ENCODE results near the gene IGSF9.

IGSF9 gene

GRCh38 chr1:159931795-159932173 lies 13.6 kb downstream of the IGSF9 start:
- no peak for DNase-seq

- DNase-seq: no peak
Measured at GRCh38 chr1:159931101-159931794, 14.2 kb downstream of the IGSF9 start.

GRCh38 chr1:159930634-159931033 lies 14.8 kb downstream of the IGSF9 start:
- DNase-seq: no peak

GRCh38 chr1:159930216-159930615 lies 15.2 kb downstream of the IGSF9 start:
- DNase-seq: no peak

- DNase-seq: no peak
Measured at GRCh38 chr1:159929155-159930051, 16.0 kb downstream of the IGSF9 start.

GRCh38 chr1:159928491-159929050 lies 16.8 kb downstream of the IGSF9 start:
- DNase-seq: no peak

GRCh38 chr1:159927849-159928431 lies 17.5 kb downstream of the IGSF9 start:
- no peak for DNase-seq

GRCh38 chr1:159927211-159927848 lies 18.1 kb downstream of the IGSF9 start:
- no peak for DNase-seq

GRCh38 chr1:159925719-159926078 lies 19.7 kb downstream of the IGSF9 start:
- DNase-seq: no peak

- DNase-seq: peak; percentile 73
Measured at GRCh38 chr1:159924791-159925718, 20.4 kb downstream of the IGSF9 start, which contains the start of gene TAGLN2. Gene TAGLN2, minus strand, starts transcription at chr1:159925507. Its CDS starts 4,998 bp downstream, at chr1:159920509.

- DNase-seq: no peak
Measured at GRCh38 chr1:159924025-159924790, 21.2 kb downstream of the IGSF9 start.

- DNase-seq: peak; percentile 59
Measured at GRCh38 chr1:159923203-159924024, 22.0 kb downstream of the IGSF9 start.

GRCh38 chr1:159922511-159923202 lies 22.8 kb downstream of the IGSF9 start:
- DNase-seq: no peak

GRCh38 chr1:159921700-159922504 lies 23.5 kb downstream of the IGSF9 start:
- no peak for DNase-seq

- DNase-seq: no peak
Measured at GRCh38 chr1:159921251-159921650, 24.2 kb downstream of the IGSF9 start.

GRCh38 chr1:159920651-159921050 lies 24.8 kb downstream of the IGSF9 start:
- no peak for DNase-seq

GRCh38 chr1:159920202-159920601 lies 25.2 kb downstream of the IGSF9 start:
- DNase-seq: no peak

- DNase-seq: no peak
Measured at GRCh38 chr1:159919236-159919865, 26.1 kb downstream of the IGSF9 start.
